Bronchus fibroblast of lung (primary cell): ENCODE measurements around the gene COL5A1. TPM values are rescaled to one million over a fixed set of nuclear protein-coding genes. Genes with fewer than 3 reads are reported as not detected.

Experiments used
- total RNA-seq: library from RNA; depleted of rRNA; stranded (reverse); fragments of >200 nt; gene quantifications from 2 replicates; pipeline ENCODE4 v1.2.3, GENCODE V29; 2015

COL5A1 gene
- total RNA-seq, result 74.3 and 74.5 TPM in 2 replicates

DNA sequence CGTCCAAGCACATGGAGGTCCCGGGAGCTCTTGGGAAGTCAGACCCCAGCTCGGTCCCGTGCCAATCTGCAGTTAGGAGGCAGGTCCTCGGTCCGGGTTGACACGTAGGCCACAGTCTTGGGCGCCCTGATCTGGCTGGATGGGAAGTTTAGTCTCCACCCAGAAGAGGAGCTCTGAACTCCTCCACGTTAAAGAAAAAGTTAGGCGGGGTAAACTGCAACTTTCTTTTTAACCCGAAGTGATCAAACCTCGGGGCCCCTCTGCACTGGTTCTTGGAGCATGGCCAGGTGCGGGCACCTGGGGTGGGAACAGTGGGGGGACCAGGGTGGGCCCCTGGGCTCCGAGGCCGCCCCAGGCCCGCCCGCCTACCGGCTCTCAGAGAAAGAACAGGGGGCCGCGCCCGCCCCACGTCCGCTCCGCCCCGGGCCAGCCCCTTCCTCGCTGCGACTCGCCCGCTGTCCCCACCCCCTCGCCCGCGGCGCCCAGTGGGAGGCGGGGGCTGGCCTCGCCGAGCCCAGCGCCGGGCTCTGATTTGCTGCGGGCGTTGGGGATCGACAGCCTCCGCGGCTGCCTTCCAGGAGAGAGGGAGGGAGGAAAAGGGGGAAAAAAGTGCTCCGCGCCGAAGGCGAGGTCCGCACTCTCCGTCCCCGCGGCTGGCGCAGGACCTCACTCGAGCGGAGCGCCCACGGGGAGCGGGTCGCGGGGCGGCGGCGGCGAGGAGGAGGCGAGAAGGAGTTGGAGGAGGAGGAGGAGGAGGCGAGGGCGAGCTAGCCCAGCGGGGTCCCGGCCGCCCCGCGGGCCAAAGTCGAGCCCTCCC is at the start of gene COL5A1:
COL5A1 (plus strand) TSS at position 631 of the 817 bp plus-strand sequence. CDS start 385 bp downstream, outside the sequence.

DNA sequence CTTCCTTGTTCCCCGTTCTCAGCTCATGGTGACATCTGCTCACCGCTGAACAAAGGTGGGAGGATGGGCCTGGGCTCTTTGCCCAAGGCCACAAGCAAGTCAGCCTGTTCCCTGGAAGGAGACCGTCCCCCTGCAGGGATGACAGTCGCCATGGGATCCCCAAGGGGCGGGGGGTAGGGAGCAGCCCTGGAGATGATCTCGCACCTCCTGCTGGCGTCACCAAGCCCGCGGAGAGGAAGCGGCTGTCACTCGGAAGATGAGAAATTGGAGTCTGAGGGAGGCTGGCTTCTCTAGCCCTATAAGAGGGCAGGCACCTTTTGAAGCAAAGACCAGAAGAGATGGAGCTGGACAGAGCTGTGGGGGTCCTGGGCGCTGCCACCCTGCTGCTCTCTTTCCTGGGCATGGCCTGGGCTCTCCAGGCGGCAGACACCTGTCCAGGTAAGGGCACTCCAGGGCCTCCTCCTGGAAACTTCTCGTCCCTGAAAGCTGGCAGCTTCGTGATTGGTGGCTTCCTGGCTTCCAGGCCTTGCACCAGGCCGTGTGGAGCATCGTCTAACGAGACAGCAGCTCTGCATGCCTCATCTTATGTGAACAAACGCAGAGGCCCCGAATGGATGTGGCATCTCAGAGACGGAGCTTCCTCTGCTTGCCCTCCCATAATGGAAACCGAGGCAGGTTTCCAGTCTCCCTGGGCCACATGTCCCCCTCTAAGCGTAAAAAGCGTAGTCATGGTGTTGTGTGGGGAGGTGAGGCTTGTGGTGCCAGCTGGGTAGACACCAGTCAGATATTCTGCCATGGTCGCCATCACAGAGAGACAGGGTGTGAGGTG is 239.1 kb downstream of the COL5A1 start, which contains the start of gene FCN2:
FCN2 (plus strand) TSS at position 327 of the 829 bp plus-strand sequence; CDS start at position 339, 12 bp downstream.

Other genes starting within 250 kb of the COL5A1 start
- gene FCN2, start 239.0 kb downstream of the COL5A1 start, total RNA-seq, result not detected in 2 replicates